Endometrium (tissue), 2 donors: ENCODE data around the gene ADAM29.
A peak's percentile ranks its signal among the peaks of the same experiment; 100 is the strongest.
"Not testable (repeated sequence)": the region's sequence is repeated elsewhere in the genome, so short reads cannot be mapped to it uniquely, and the experiment has no call there.

ENCODE experiments used
- FAIRE-seq: peaks from 2 replicates; lab custom pipeline; 2012; peaks lifted over from hg19 to GRCh38; lab: Jason Lieb, UNC
- donor health status: control.
- donor health status: control.

ADAM29 gene

DNA sequence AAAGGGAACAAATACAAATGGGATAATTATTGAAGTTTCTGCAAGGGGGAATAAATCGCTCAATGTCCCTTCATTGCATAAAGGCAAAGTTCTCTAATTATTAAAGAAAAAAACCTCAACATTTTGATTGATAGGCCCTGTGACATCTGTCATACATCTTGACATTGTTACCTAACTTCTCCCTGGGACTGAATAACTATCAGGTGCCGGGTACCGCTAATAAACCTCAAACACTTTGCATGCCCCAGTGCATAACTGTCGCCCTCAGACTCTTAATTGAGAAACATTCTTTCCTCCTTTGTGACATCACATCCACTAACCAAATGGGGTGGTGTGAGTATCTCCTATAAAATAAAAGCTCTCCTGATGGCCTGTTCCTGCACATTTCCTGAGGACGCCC, at the start of gene ADAM29:
TSS of gene ADAM29 (plus strand) at position 301 of the 400 bp plus-strand sequence. CDS start 57,168 bp downstream, outside the sequence.
- no peak for FAIRE-seq

DNA sequence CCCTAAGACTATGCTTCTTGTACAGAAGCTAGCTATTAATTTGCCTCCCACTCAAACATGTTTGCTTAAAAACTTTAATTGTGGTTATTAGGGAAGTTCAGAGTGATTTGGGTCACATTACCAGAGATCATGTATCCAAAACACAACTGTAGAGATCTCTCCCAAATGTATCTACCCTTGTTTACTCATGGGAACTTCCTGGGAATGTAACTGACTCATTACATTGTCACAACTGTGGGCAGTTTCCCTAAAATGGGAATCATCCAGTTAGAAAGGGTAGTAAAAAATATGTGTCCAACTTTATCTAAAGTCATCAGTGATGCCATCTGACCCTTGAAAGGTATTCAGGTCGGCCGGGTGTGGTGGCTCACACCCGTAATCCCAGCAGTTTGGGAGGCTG, 48.8 kb upstream of the ADAM29 start:
- no peak for FAIRE-seq

DNA sequence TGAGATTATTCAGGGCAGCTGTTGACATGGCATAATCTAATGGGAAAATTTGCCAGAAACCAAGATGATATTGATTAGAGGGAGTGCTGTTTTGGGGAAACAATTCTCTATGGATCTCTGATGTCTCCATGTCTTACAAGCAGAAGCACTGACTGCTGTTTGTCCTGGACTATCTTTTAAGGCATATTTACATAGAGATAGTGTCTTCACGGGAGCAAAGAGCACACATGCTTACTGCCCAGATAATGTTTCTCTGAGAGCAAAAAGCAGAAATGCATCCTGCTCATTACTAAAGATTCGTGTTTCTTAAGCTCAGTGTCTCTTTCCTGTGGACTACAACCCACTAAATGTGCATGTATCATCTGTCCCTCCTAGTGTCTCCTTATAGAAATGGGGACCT, 47.8 kb upstream of the ADAM29 start:
- no peak for FAIRE-seq

DNA sequence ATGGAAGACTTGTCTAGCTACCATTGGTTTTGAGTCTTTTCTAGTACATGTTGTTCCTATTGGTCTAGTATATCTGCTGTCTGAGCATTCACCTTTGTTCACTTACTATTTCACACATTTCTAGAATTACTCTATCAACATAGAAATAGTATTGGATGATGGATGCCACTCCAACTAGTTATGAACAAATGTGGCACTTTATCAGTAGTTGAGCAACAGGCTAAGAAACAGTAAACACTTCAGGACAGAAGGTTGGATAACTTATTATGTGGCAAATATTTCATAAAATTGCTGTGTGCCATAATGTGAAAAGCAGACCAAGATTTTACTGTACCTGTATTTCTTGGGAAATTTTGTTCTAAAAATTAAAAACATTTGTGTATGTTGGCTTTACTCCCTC, 46.8 kb upstream of the ADAM29 start:
- FAIRE-seq: no peak

DNA sequence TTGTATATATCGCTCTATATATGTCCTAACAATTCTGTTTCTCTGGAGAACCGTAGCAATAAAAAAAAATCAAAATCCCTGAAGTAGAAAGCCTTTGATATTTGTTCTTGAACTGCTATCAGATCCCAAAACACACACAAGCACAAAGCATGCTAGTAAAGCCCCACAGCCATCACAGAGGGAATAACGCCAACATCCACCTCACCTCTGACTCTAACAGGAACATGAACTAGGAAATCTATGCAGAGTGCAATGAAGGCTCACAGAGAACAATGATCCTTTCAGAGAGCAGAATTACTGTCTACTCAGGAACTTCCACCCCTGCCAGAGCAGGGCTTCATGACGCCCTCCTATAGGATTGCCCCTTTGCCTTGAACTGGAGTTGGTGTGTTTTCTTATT, 45.0 kb upstream of the ADAM29 start:
- not testable (repeated sequence) for FAIRE-seq

DNA sequence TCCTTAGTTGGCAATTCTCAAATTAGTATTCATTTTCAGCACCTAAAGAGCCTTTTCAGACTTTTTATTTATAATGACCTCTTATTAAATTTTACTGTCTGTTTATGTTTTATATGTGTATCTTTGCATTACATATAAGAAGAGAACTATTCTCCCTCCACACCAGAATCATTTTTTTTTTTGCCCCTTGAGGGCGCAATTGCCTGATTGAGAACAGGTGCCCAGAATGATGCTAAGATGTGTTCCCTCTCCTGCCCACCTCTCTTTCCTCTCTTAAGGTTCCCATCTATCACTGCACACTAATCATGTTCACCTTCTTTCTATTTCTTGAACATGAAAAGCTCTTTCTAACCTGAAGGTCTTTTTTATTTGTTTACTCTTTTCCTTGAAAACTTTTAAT, 44.2 kb upstream of the ADAM29 start:
- FAIRE-seq: no peak

DNA sequence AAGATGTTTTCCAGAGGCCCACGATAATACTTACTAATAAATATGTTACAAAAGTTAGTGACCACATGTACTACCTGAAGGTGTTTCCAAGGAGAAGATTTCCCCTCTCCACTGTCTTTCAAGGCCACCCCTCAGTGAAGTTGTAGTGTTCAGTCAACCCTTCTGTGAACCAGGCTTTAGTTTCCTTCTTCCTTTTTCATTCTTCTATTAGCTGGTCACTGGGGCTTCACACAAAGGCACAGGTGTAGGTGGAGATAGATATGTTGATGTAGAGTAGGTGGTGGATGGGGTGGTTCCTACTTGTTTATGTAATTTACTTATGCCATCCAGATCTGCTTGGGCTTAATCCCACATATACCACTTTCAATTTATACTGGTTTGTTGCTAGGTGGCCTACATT, 43.3 kb upstream of the ADAM29 start:
- FAIRE-seq: no peak

DNA sequence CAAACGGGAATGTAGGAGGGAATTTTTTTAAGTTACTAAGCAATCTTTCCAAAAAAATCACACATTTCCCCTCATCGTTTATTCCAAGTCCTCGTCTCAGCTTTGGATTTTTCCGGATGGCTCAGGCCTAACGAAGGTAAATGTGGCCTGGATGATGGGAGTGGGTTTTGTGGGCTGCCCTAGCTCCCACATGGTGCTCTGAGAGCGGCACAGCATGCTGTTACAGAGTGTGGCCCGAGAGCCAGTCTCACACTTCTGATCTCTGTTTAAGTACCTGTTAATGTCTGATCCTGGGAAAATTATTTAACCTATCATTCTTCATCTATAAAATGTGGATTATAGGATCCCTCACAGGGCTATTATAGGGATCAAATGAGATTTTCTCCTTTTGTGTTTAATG, 38.2 kb upstream of the ADAM29 start:
- no peak for FAIRE-seq

DNA sequence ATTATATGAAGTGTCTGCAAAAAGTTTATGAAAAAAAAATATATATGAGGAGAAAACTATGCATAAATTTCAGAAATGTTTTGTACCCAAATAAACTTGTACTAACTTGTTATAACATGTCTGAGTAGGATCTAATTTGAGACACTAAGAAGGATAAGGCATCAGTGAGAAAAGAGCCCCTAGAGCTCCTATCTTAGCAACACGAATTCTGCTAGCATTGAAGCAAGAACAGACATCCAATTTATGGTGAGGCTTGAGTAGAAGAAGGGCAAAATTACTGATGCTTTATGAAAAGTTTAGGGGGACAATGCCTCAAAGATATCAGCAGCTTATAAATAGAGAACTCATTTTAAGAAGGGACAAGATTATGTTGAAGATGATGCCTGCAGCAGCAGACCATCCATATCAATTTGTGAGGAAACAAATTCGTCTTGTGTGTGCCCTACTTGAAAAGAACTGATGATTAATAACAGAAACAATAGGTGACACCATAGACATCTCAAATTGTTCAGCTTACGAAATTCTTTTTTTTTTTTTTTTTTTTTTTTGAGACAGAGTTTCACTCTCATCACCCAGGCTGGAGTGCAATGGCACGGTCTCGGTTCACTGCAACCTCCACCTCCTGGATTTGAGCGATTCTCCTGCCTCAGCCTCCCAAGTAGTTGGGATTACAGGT, 35.7 kb upstream of the ADAM29 start:
- no peak for FAIRE-seq

DNA sequence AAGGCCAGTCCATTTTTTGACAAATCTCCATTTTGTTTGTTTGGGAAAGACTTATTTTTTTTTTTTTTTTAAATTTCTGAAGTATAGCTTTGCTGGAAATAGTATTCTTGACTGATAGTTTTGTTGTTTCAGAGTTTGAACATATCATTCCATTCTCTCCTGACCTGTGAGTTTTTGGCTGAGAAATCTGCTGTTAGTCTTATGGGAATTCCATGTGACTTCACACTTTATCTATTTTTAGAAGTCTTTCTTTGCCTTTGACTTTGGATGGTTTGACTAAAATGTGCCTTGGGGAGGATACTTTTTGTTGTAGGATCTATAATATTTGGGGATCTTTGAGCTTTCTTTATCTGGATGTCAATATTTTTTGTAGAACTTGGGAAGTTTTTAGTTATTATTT, 10.7 kb upstream of the ADAM29 start:
- no peak for FAIRE-seq

DNA sequence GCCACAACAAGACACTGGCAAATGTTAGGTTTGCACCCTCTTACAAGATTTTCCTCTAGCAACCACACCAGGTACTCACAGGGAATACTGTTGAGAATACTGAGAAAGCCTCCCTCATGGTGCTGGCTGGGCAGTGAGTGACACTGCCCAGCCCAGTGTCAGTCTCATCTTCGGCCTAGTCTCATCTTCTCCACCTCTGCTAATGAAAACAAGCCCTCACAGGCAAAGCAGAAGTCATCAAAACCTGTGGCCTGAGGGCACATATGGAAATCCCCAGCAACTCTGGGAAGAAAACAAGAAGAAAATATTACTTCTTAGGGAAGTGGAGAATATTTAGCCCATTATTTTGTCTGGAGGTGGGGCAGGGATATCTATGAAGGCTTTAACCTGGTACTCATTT, 7.9 kb upstream of the ADAM29 start:
- no peak for FAIRE-seq

DNA sequence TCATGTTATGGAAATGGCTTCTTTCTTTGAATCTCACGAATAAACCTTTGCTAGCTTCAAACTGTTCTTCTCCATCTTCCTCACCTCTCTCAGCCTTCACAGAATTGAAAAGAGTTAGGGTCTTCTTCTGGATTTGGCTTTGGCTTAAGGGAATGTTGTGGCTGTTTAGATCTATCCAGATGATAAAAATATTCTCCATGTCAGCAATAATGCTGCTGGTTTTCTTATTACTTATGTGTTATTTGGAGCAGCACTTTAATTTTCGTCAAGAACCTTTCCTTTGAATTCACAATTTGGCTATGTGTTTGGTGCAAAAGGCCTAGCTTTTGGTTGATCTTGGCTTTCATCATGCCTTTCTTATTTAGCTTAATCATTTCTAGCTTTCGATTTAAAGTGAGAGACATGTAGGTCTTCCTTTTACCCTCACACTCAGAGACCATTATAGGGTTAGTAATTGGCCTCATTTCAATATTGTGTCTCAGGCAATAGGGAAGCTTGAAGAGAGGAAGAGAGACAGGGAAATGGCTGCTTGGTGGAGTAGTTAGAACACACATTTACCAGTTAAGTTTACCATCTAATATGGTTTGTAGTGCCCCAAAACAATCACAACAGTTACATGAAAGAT, 5.1 kb upstream of the ADAM29 start:
- no peak for FAIRE-seq

DNA sequence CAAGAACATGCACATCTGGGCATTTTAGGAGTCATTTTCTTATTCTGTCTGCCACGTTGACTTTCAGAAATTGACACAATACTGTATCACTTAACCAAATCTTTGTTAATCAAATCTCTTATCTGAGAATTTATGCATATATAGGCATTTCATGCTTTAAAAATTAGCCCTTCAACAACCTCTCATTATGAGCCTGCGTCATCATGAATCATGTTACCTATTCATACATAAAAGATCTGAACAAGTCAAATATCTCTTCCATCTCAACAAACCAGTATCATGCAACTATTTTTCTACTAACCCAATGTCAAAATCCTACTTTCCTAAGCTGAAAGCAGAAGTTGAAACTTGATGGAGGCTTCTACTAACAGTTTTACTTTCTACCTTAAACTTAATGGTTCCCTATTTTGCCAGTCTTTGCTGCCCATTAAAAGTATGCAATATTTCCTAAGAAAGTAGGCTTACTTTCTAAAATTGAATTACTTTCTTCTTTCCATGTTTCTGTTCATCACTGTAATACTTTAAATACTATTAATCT, 1.8 kb downstream of the ADAM29 start:
- FAIRE-seq: no peak

DNA sequence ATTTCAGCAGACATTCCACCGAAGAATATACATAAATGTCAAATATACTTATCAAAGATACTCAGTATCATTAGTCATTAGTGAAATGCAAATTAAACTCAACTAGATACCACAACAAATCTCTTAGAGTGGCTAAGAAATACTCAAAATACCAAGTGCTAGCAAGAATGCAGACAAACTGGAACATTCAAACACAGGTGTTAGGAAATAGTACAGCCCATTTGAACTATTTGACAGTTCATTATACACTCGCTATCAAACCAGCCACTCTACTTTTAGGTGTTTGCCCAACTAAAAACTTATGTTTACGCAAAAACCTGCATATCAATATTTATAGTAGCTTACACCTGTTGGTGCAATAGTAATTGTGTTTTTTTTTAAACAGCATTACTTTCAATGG, 8.8 kb downstream of the ADAM29 start:
- no peak for FAIRE-seq

DNA sequence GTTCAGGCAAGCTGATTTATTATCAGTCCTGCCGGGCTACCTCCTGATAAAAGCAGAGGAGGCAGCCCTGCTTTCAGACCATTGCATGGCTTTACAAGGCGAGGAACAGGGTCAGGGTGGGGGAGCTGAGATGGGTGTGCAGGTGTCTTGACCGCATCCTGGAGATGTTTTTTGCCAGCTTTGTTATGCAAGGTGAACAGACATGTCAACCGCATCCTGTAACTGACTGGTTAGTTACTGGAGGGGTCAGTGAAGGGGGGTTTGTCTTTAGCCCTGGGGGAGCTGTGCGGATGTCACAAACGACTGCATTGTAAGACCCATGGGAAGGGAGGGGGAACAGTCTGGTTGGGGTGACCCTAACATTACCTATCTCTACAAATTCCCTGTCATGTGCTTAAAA, 10.0 kb downstream of the ADAM29 start:
- no peak for FAIRE-seq

DNA sequence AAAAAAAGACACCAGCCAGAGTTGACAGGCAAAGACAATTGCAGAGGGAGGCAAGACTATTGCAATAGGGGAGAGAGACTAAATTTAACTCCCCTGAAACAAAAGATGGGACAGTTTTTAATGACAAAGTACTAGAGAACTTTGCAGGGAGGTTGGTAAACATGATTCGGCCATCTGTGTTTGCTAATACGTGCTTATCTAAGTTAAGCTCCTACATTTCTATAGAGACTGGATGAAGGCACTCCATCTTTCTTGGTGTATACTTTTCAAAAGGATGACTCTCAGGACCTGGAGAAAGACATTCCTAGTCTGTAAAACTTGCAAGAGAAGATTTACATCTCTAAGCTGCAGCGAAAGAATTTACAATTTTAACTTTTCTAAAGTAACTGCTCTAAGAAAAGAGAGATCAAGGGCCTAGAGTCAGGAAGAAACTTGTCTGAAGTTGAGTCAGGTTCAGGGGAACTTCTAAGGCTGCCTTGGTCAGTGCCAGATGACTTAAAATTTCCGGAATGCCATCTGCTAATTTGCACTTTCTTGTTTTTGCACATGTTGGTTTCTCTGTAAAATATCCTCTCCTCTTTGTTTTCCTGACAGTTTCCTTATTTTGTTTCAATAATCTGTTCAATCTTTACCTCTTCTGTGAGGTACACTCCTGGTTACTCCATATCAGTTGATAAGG, 10.6 kb downstream of the ADAM29 start:
- FAIRE-seq: no peak

DNA sequence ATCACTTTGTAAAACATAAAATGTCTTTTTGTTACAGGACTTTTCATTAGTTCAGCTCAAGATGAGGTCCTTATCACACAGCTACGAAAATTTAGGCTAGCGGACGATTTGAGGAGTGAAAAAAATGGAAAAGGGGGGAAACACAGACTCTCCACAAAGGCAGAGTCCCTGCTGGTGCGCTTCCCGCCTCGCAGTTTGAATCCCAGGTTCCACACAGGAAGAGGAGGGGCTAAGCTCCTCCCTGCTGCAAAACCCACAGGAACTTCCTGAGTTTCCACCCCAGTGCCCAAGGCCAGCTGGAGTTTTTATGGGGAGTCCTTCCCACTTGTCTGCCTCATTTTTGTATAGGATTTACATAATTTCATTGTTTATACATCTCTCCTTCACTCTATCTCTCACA, 11.2 kb downstream of the ADAM29 start:
- FAIRE-seq: no peak

DNA sequence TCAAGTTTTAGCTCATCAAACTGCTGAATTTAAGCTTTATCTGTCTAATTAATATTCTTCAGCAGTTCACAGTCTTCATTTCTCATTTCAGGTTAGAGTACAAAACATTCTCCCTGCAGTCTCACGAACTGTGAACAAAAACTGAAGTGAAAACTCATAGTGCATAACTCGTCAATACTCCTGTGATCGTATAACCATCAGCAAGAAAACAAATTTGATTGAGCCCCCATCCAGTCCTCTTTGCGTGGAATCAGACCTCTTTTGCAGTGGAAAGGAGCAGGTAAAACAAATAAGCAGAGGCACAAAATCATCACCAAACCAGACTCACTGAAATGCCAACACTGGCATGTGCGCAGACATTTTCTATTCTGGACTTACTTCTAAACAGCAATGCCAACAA, 12.7 kb downstream of the ADAM29 start:
- no peak for FAIRE-seq

DNA sequence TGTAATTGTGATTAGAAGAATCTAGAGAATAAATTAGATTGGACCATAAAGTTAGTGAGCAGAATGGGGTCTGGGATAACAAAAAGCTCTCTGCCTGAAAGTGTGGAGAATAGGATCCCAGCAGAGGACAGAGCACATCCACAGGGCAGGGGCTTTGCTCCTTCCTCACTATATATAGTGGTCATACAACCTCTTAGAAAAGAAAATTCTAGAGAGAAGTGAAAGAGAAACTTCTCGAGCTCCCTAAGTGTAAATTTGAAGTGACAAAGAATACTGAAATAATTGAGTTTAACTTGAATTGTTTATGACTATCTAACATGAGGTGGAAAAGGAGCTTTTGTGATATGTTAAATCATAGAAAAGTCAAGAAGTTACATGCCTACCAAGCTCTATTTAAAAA, 14.9 kb downstream of the ADAM29 start:
- FAIRE-seq: no peak

DNA sequence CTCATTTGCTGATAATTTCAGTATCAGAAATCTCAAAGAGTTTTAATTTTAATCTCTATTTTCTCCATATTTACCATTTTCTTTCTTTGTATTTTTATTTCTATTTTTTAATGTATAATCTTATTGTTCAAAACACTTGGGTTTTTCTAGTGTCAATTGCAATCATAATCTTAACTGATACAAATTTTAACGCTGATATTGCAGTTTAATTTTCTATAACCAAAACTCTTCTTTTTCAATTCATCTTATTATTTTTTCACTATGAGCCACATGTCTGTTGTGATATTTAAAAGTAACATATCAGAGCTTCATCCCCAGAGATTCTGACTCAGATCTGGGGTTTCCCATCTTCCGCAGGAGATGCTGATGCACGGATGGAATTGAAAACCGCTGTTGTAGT, 16.2 kb downstream of the ADAM29 start:
- peak; percentile 48 for FAIRE-seq

DNA sequence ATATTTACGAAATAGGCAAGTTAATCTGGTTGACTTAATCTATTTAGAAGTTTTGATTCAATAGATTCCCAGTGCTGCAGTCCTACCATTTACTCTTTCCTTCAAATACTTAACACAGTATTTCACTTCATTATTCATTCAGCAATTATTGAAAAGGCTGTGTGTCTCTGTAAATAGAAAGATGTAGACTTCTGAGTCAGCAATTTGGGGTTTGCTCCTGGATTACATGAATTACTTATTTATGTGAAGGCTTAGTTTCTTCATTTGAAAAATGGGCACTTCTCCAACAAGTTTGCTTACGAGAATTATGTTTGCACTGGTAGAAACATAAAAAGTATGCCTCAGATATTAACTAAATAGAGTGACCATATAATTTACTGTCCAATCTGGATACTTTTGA, 17.4 kb downstream of the ADAM29 start:
- no peak for FAIRE-seq

DNA sequence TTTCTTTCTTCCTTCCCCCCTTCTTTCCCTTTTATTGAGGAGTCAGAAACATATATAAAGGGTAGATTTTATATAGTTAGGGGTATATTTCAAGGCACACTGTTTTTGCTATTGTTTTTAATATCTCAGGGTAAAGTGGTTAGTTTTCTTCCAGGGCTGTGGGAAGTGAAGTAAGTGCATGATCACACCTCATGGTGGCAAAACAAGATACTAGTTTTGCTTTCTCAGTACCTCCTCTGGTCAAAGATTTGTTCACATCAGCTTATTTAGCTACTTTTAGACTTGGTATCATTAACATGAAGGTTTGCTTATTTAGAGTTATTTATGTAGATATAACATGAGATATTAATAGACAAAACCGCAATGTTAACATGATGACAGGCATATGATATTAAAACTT, 21.8 kb downstream of the ADAM29 start:
- FAIRE-seq: no peak

DNA sequence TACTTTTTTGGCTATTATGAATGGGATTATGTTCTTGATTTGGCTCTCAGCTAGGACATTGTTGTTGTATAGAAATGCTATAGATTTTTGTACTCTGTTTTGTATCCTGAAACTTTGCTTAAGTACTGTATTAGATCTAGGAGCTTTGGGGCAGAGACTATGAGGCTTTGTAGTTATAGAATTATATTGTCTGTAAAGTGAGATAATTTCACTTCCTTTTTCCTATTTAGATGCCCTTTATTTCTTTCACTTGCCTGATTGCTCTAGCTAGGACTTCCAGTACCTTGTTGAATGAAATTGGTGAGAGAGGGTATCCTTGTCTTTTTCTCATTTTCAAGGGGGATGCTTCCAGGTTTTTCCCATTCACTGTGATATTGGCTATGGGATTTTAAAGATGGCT, 28.1 kb downstream of the ADAM29 start:
- no peak for FAIRE-seq

DNA sequence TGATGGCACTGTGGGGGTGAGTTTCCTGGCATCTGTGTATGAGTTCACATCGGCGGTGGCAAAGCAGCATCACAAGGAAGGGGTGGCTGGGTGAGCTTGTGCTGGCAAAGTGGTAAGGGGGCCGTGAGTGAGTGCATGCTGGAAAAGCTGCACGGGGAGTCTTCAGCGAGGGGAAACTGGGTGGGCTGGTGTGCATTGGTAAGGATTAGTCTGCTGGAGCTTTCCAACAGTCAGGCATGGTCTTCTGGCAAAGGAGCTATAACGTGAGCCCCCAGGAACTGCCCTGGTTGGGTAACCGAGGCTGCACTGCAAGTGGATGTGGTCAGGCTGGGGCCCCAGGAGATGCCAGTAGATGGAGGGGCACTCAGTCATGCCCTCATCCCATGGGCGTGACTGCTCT, 30.7 kb downstream of the ADAM29 start:
- FAIRE-seq: no peak
